ENCODE measurements around the gene STIM2.
"Not testable (repeated sequence)": the region's sequence is repeated elsewhere in the genome, so short reads cannot be mapped to it uniquely, and the experiment has no call there.

Gene STIM2

DNA sequence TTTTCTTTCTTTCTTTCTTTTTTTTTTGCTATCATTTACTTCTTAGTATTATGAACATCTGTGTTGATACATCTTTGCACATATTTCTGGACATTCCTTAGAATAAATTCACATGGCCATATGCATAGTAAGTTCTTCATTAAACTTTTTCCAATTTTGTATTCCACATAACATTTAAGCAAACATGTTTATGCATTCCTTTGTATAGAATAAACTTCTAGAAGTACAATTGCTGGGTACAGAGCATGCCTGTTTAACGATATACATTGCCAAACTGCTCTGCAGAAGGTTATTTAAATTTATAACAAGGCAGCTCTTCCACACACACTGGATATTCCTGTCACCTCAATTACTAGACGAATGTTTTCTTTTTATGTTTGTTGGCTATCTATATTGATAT lies 36.0 kb upstream of the STIM2 start:
- no peak overlapping the region for H3K4me3 ChIP-seq (ENCODE audit: low read depth, low read length)
- in situ Hi-C loops (cut with HindIII; ENCODE audit: low sequenced_read_pairs), result no loop called here
- DNase-seq (ENCODE audit: low read depth, low spot score), result no peak
- TF ChIP-seq, protein P1, sequence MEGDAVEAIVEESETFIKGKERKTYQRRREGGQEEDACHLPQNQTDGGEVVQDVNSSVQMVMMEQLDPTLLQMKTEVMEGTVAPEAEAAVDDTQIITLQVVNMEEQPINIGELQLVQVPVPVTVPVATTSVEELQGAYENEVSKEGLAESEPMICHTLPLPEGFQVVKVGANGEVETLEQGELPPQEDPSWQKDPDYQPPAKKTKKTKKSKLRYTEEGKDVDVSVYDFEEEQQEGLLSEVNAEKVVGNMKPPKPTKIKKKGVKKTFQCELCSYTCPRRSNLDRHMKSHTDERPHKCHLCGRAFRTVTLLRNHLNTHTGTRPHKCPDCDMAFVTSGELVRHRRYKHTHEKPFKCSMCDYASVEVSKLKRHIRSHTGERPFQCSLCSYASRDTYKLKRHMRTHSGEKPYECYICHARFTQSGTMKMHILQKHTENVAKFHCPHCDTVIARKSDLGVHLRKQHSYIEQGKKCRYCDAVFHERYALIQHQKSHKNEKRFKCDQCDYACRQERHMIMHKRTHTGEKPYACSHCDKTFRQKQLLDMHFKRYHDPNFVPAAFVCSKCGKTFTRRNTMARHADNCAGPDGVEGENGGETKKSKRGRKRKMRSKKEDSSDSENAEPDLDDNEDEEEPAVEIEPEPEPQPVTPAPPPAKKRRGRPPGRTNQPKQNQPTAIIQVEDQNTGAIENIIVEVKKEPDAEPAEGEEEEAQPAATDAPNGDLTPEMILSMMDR (IDR thresholded peaks at IDR 0.05; ENCODE audit: low read depth, low read length), result no peak

DNA sequence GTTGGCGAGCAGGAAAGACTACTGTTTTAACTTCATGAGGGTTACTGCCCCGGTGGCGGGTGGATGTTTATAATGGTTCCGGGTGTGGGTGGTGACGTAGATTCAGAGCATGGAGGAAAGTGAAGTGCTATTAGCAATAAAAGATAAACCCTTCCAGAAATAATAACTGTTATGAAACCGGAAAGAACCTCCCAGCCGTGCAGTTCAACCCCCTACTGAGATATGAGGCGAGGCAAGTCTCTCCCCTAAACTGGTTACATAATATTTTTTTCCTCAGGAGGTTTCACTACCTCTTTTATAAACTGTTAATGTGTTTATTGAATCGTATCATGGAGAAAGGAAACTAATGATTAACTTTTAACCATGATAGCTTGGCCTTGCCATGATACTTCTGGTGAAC lies 33.9 kb upstream of the STIM2 start:
- TF ChIP-seq, protein P1 (IDR thresholded peaks at IDR 0.05; ENCODE audit: low read depth, low read length), result no peak
- no peak overlapping the region for H3K4me3 ChIP-seq (ENCODE audit: low read depth, low read length)
- peak; percentile 59 for DNase-seq (ENCODE audit: low read depth, low spot score)
- in situ Hi-C loops (cut with HindIII; ENCODE audit: low sequenced_read_pairs), result no loop called here

DNA sequence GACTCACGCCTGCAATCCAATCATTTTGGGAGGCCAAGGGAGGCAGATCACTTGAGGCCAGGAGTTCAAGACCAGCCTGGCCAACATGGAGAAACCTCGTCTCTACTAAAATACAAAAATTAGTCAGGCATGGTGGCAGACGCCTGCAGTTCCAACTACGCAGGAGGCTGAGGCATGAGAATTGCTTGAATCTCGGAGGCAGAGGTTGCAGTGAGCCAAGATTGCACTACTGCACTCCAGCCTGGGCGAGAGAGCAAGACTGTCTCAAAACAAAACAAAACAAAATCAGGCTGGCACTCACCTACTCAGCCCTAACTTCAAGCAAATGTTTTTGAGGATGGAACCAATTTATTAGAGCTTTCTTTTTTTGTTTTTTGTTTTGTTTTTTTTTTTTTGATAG lies 33.3 kb upstream of the STIM2 start:
- DNase-seq (ENCODE audit: low read depth, low spot score); in situ Hi-C loops (cut with HindIII; ENCODE audit: low sequenced_read_pairs); H3K4me3 ChIP-seq (ENCODE audit: low read depth, low read length): not testable (repeated sequence)

DNA sequence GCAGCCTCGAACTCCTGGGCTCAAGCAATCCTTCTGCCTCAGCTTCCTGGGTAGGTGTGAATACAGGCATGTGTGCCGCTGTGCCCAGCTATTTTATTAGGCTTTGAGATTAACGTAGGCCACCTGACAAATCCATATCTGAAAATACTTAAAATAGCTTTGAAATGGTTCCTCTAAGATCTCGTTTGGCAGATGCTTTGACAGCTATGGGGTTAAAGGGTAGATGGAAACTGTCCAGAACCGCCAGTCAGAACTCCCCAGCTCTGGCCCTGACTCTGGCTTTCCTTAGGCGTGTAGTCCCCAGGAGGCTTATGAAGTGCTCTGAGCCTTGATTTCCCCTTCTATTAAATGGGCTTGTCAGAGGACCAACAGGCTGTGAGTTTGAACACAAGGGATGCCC lies 32.8 kb upstream of the STIM2 start:
- no peak overlapping the region for H3K4me3 ChIP-seq (ENCODE audit: low read depth, low read length)
- in situ Hi-C loops (cut with HindIII; ENCODE audit: low sequenced_read_pairs), result no loop called here
- no peak for DNase-seq (ENCODE audit: low read depth, low spot score)
- TF ChIP-seq, protein P1 (IDR thresholded peaks at IDR 0.05; ENCODE audit: low read depth, low read length), result no peak

DNA sequence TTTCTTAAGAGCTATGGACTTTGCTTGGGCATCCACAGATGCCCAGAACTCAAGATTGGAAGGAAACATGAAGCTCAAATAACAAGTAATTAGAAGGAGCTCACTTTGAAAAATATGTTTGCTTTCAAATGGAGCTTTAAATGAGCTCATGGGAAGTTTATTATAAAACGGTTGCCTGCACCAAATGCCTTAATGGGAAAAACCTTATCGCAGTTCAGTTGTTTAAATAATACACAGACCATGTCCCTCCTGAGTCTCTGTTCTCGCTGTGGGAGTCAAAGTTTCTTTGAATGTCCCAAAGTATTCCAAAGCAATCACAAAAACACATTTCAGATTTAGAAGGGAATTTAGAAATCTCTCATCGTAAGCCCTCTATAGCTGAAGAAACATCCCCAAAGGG lies 31.6 kb upstream of the STIM2 start:
- in situ Hi-C loops (cut with HindIII; ENCODE audit: low sequenced_read_pairs), result no loop called here
- TF ChIP-seq, protein P1 (IDR thresholded peaks at IDR 0.05; ENCODE audit: low read depth, low read length), result no peak
- no peak for DNase-seq (ENCODE audit: low read depth, low spot score)
- no peak overlapping the region for H3K4me3 ChIP-seq (ENCODE audit: low read depth, low read length)

DNA sequence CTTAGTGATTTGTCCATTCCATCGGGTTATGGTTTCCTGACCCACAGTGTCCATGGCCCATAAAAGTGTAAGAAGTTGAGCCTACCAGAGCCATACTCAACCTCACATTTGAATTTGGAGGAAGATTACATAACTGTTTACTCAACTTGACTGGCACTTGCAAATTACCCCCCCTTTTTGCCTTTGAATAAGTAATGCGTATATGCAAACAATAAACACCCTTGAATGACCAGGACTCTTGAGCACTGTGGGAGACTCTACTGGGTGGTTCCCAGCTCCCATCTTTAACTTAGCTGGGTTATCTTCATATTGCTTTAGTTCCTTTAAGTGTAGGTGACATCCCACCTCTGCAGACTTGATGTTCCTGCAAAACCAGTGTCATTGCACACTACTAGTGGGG lies 30.6 kb upstream of the STIM2 start:
- no peak overlapping the region for H3K4me3 ChIP-seq (ENCODE audit: low read depth, low read length)
- no peak for DNase-seq (ENCODE audit: low read depth, low spot score)
- TF ChIP-seq, protein P1 (IDR thresholded peaks at IDR 0.05; ENCODE audit: low read depth, low read length), result no peak
- in situ Hi-C loops (cut with HindIII; ENCODE audit: low sequenced_read_pairs), result no loop called here

DNA sequence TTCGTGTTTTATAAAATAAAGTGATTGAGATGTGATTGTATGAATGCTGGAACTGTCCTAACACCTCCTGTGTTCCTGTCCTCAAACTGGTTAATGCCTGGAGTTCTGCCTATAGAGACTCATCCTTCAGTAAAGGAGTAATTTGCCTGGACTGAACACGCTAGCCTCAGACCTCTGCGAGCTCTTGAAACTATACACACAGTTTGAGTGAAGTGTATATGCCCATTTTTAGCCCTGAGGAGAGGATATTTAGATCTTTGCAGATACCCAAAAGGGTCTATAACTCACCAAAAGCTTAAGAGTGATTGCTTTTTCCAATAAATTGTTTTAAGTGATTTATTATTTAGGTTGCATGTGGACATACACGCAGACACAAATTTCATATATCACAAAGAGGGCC lies 29.9 kb upstream of the STIM2 start:
- TF ChIP-seq, protein P1 (IDR thresholded peaks at IDR 0.05; ENCODE audit: low read depth, low read length), result no peak
- in situ Hi-C loops (cut with HindIII; ENCODE audit: low sequenced_read_pairs), result no loop called here
- DNase-seq (ENCODE audit: low read depth, low spot score), result no peak

More for the DNA sequence above, 29.9 kb upstream of the STIM2 start:
- no peak overlapping the region for H3K4me3 ChIP-seq (ENCODE audit: low read depth, low read length)
